VCaP (cell line): ENCODE data around the gene PDXK.

Source experiments
- H3K27ac ChIP-seq: fragments of 450-650 bp; 2 replicates; pipeline ENCODE4 v1.5.1; 2017
- CTCF ChIP-seq: fragments of 450-650 bp; conservative IDR thresholded peaks from 2 replicates; pipeline ENCODE4 v1.5.1; 2017; ENCODE audit warnings: mild to moderate bottlenecking, moderate library complexity

The PDXK gene

DNA sequence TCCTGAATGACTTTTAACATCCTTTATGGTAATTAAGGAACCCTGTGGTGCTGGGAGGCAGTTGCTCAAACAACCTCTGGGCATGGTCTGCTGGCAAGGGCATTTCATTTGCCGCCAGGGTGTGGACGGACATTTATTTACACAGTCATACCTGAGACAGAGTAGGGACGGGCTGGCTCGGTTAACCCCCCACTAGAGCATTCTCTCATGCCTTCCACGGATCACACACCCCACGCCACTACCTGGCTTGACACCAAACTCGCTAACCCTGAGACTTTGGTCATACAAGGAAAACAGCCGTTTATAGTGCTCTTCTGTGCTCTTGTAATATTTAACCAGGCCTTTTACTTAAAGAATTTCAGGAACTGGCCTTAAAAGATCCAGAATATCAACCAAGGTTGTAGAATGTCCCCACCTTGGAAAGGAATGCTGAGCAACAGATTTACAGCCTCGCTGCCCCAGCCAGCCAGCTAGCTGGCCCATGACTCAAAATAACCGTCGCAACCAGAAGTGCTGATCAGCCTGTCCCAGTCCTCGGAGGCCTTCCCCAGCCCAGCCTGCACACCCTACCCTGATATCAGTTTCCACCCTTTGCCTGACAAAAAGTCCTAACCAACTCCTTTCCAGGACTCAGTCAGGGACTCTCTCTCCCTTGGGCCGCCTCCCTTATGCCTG, 6.5 kb upstream of the PDXK start:
- peak overlapping the region; percentile 67 for H3K27ac ChIP-seq
- no peak; the same call in 1 of the 2 replicates for TF ChIP-seq CTCF

GRCh38 chr21:43713123-43713522, 5.8 kb upstream of the PDXK start:
- peak overlapping the region; percentile 67 for H3K27ac ChIP-seq

GRCh38 chr21:43716376-43717165, 2.4 kb upstream of the PDXK start:
- TF ChIP-seq CTCF: no peak
- no peak overlapping the region for H3K27ac ChIP-seq

GRCh38 chr21:43717166-43717853, 1.6 kb upstream of the PDXK start:
- no peak overlapping the region for H3K27ac ChIP-seq
- TF ChIP-seq CTCF: no peak

DNA sequence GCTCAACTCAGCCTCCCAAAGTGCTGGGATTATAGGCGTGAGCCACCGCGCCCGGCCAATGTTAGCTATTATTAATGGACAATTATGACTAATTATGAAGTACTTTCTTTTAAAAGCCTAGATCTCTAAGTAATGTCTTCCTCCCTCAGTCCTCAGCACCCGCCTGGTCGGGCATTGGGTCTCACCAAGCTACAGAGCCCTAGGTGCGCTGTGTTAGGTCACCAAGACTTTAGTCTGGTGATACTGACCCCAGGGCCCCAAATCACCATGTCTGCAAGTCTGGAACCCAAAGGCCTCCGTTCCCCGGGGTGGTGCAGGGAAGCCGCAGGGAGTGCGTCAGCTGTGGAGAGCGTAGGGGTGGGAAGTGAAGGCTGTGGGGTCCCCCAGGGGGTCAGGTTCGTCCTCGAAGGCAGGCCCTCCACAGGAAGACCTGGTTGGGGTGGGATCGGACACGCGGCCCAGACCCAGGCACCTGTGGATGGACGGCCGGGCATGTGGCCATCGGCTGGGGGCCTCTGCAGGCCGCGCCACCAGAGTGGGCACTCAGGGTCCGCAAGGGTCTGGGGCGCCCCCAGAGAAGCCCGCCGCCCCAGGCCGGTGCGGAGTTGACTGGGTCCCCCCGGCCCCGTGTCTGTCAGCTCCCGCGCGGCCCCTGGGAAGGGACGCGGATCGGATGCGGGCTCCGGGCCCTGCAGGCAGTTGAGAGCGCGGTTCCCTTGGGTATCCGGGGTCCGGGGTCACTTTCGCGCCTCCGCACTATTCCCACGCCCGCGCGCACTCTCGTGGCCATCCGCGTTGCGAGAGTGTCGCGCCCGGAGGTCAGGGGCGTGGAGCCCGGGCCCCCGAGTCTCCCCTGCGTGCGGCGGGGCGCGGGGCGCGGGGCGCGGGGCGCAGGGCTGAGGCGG, 710 bp upstream of the PDXK start:
- H3K27ac ChIP-seq: peak overlapping the region; percentile 96
- no peak for TF ChIP-seq CTCF

DNA sequence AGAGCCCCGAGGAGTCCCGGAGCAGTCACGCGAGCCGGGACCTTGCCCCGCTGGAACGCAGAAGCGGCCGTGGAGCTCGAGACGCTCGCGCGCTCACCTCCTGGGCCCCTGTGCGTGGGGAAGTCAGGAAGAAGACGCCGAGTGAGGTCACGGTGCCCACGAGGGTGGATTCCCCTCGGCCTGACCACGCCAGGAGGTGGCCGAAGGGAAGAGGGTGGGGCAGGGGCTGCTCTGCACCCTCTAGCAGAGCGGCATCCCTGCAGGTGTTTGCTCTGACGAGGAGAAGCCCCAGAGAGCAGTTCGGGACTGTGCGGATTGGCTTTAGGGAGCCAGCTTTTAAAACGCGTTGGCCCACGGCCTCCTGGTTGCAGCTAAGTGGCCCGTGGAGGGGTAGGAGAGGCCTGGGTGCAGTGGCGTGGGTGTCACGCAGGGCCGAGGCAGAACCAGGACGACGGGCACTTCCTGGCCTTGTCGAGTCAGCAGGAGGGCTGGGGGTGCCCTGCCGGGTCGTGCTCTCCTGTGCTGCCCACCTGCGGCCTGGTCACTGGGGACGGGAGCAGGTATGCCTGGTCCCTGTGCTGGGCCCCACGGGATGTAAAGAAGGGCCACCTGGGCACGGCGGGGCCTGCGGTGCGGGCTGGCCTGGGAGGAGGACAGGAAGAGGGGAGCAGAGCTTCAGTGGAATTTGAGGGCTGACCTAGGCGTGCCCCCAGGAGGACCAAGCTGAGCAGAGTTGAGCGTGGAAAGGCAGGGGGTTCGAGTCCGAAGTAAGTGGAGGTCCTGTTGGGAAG, 1.0 kb downstream of the PDXK start:
- peak overlapping the region; percentile 96 for H3K27ac ChIP-seq

More for the DNA sequence above, 1.0 kb downstream of the PDXK start:
- TF ChIP-seq CTCF: no peak
